ENCODE results near the gene SH2D3A.
A peak's percentile ranks its signal among the peaks of the same experiment; 100 is the strongest.
"Not testable (repeated sequence)": the region's sequence is repeated elsewhere in the genome, so short reads cannot be mapped to it uniquely, and the experiment has no call there.

Gene SH2D3A

DNA sequence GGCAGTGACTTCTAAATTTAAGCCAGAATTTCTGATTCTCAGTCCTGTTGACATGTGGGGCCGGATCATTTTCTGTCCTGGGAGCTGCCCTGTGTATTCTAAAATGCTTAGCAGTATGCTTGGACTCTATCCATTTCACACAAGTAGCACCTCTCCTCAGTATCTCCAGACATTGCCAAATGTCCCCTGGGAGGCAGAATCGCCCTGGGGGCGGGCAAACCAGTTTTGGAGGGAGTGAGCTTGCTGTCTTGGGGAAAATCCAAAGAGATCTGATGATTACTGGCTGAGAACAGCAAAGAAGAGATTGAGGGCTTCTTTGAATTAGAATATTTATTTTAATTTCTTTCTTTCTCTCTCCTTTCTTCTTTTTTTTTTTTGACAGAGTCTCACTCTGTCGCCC lies 21.7 kb upstream of the SH2D3A start:
- DNase-seq, result no peak

- no peak for DNase-seq
These were observed 20.2 kb upstream of the SH2D3A start for GRCh38 chr19:6787393-6787792.

DNA sequence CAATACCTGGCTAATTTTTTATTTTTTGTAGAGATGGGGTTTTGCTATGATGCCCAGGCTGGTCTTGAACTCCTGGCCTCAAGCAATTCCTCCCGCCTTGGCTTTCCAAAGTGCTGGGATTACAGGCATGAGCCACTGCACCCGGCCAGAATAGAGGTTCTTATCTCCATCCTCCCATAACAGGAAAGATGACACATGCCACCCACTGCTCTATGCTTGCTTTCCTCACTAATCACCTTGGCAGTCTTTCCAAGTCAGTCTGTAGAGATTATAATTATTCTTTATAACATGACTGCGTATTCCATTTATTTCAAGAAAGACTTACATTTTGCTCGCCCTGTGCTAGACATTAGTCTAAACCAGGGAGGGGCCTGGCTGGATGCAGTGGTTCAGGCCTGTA lies 12.0 kb upstream of the SH2D3A start:
- DNase-seq, result no peak

DNA sequence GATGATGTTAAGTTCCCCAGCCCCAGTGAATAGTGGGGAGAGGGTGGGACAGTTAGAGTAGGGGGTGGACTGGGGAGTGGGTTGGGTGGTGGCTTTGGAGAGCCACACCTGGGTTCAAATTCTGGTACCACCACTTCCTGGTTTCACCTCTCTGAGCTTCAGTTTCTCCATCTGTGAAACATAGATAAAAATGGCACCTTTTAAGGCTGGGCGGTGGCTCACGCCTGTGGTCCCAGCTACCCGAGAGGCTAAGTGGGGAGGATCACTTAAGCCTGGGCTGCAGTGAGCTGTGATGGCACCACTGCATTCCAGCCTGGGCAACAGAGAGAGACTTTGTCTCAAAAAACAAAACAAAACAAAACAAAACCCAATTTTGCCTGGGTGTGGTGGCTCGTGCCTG lies 11.2 kb upstream of the SH2D3A start:
- no peak for DNase-seq

- no peak for DNase-seq
These were observed 10.2 kb upstream of the SH2D3A start for GRCh38 chr19:6777434-6777833.

DNA sequence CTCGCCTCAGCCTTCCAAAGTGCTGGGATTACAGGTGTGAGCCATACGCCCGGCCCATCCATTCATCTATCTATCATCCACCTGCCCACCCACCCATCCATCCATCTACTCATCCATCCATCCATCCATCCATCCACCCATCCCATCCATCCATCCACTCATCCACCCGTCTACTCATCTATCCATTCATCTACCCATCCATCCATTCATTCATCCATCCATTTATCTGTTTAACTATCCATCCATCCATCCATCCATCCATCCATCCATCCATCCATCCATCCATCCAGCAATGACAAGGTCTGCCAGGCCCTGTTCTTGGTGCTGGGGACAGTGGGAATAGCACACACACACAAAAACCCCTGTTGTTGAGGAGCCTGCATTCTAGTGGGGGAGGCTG lies 9.8 kb upstream of the SH2D3A start:
- no peak for DNase-seq

GRCh38 chr19:6776045-6776444 lies 8.8 kb upstream of the SH2D3A start:
- not testable (repeated sequence) for DNase-seq

- no peak for DNase-seq
These were observed 7.8 kb upstream of the SH2D3A start for GRCh38 chr19:6774821-6775707.

DNA sequence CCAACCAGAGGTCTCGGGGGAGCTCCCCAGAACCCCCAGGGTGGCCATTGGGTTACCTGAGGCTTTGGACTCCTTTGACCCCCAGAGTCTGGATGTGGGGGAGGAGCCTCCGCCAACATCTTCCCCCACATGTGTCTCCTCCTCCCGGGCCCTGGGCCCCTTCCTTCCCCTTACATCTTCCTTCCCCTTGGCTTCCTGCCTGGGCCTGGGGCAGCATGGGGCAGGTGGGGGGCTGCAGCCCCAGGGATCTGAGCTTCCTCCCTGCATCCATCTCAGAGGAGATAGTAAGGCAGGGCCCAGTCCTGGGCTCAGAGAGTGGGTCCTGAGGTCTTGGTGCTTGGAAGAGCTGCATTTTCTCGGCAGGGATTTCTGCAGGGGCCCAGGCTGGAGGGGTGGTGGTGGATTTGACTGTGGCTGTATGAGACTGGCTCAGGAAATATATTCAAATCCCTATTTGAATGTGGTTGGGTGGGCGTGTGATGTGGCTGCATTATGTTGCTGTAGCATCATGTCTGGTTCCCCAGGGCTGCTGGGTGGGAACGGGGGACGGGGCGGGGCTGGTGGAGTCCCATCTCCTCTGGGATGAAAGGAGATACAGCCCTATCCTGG lies 6.2 kb upstream of the SH2D3A start:
- DNase-seq, result no peak

- no peak for DNase-seq
These were observed 5.7 kb upstream of the SH2D3A start for GRCh38 chr19:6772866-6773322.

DNA sequence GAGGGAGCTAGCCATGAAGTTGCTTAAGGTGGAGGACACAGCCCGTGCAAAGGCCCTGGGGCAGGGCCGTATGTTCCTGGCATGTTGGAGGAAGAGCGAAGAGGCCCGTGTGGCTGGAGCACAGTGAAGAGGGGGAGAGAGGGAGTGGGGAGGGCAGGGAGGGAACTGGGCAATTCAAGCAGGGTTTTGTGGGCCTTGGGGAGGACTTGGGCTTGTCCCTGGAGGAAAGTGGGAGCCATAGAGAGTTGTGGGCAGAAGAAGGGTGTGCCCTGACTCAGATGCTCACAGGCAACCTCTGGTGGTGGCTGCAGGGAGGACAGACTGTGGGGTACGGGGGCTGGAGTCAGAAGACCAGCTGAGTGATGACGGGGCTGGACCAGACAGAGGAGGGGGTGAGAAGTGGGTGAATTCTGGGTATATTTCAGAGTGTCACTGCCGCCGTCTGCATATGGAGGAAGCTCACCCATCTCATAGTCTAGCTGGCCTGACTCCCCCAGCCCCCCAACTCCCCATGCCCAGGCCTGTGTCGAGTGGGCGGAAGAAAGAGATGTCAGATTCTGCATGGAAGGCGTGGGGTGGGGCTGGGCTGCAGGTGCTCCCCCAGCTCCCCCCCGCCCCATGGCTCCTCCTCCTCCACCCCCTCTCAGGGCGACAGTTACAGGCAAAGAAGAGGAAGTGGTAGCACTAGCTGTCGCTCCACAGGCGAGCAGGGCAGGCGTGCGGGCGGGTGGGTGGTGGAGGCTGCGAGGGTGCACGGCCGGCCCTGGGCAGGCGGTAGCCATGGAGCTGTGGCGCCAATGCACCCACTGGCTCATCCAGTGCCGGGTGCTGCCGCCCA lies 5.0 kb upstream of the SH2D3A start, which contains the start of gene VAV1:
Gene VAV1, plus strand, starts transcription at position 681 of the 838 bp plus-strand sequence. Its CDS starts 100 bp downstream, at position 781.
- DNase-seq, result no peak

DNA sequence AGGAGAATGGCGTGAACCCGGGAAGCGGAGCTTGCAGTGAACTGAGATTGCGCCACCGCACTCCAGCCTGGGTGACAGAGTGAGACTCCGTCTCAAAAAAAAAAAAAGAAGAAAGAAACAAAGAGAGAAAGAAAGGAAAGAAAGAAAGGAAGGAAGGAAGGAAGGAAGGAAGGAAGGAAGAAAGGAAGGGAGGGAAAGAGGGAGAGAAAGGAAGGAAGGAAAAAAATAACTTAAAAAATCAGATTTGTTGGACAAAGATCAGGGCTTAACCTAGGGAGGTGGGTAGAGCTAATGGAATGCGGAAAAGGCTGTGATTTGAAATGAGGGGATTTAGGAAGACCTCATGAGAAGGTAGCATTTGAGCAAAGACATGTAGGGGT lies 4.4 kb upstream of the SH2D3A start:
- not testable (repeated sequence) for DNase-seq

- DNase-seq, result no peak
These were observed 1.9 kb upstream of the SH2D3A start for GRCh38 chr19:6769006-6769619.

GRCh38 chr19:6768236-6768785 lies 1.1 kb upstream of the SH2D3A start:
- DNase-seq, result no peak

DNA sequence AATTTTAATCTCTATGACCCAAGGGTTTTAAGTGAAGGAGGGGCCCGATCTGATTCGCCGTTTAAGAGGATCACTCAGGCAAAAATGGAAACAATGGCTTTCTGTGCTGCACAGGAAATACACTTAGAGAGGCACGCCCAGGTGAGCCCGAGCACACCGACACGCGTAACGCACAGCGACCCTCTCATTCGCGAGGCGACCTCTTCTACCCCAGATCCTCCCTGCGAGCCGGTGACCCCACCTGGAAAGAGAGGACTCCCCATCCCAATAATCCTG lies 216 bp downstream of the SH2D3A start:
- DNase-seq, result peak; percentile 35

GRCh38 chr19:6766357-6767080 lies 716 bp downstream of the SH2D3A start:
- no peak for DNase-seq

DNA sequence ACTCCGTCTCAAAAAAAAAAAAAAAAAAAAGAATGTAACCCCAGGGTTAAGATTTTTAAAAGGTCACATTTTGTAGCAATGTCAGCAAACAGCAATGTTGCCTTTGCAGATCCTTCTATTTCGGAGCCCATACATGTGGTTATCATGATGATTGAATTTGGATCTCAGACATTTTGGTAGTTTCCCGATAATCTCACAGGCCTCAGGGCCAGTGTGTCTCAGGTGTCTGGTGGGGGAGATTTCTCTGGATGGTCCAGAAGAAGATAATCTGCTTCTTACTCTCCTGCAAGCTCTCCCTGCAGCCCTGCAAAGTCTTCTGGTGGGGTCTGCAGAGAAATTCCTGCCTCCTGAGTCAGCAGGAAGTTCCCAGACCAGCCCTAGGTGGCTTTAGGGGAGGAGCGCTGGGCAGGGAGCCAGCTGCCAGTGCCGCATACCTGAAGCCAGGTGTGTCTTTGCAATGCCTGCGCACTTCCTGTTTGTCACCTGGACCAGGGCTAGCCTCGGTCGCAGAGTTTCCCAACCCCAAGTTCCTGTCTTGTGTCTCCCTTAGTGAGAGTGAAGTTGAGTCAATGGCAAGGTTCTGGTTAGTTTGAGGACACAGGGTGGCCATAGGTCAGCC lies 1.4 kb downstream of the SH2D3A start:
- DNase-seq, result peak; percentile 86

DNA sequence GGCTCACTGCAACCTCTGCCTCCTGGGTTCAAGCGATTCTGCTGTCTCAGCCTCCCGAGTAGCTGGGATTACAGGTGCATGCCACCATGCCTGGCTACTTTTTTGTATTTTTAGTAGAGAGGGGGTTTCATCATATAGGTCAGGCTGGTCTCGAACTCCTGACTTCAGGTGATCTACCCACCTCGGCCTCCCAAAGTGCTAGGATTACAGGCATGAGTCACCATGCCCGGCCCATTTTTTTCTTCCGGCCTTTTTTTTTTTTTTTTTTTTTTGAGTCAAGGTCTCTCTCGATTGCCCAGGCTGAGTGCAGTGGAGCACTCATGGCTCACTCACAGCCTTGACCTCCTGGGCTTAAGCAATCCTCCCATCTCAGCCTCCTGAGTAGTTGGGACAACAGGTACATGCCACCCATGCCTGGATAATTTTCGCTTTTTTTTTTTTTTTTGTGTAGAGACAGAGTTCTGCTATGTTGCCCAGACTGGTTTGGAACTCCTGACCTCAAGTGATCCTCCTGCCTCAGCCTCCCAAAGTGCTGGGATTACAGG lies 4.9 kb downstream of the SH2D3A start:
- not testable (repeated sequence) for DNase-seq

GRCh38 chr19:6761053-6761676 lies 6.1 kb downstream of the SH2D3A start:
- no peak for DNase-seq

GRCh38 chr19:6760606-6761005 lies 6.6 kb downstream of the SH2D3A start:
- DNase-seq, result no peak

All from DMS79 treated with DMSO at 0.1 percent for 48 hours (cell line).